Activated T-cell treated with anti-CD3 and anti-CD28 coated beads, Interleukin-2, amount 50 U/mL, for 72 hours (primary cell): Measurements from ENCODE around the gene SLC7A9. TPM values are rescaled to one million over a fixed set of nuclear protein-coding genes. Genes with fewer than 3 reads are reported as not detected.

Experiments used
- ATAC-seq, 2 donors: fragments of 150-1000 bp; cut with Tn5 transposase; replicated peaks in 1 of 2; 2 replicates each; pipeline ENCODE4 v1.10.0; 2021; ENCODE audit warnings: moderate library complexity in 2 of 2, mild to moderate bottlenecking in 1 of 2
- DNase-seq, 2 donors: peaks; one replicate each; pipeline ENCODE4 v3.0.0; 2021 to 2022; ENCODE audit warnings: mixed read lengths in 1 of 2
- H3K27ac Mint-ChIP-seq: one replicate; pipeline ENCODE4 v1.8.0; 2022; ENCODE audit warnings: mild to moderate bottlenecking, moderate library complexity, mixed read lengths
- H3K27me3 Mint-ChIP-seq: one replicate; pipeline ENCODE4 v1.8.0; 2022; ENCODE audit warnings: low read depth, mixed read lengths
- H3K36me3 Mint-ChIP-seq, 2 donors: one replicate each; pipeline ENCODE4 v1.8.0; 2022; ENCODE audit warnings: mixed read lengths in 2 of 2, mild to moderate bottlenecking in 1 of 2; ENCODE audit not compliant: insufficient read depth in 2 of 2
- H3K4me1 Mint-ChIP-seq: one replicate; pipeline ENCODE4 v1.8.0; 2022; ENCODE audit warnings: low read depth, mixed read lengths
- H3K4me3 Mint-ChIP-seq, 2 donors: one replicate each; pipeline ENCODE4 v1.8.0; 2022; ENCODE audit warnings: mild to moderate bottlenecking in 2 of 2, mixed read lengths in 2 of 2, moderate library complexity in 2 of 2
- H3K9me3 Mint-ChIP-seq, 2 donors: one replicate each; pipeline ENCODE4 v1.8.0; 2022; ENCODE audit warnings: mixed read lengths in 2 of 2
- total RNA-seq, 2 donors: library from RNA; stranded (reverse); gene quantifications; one replicate each; pipeline ENCODE4 v1.2.3, GENCODE V29; 2022

Gene SLC7A9
- total RNA-seq, 2 donors from 2014 or later, result 0.28 TPM; not detected in 1

DNA sequence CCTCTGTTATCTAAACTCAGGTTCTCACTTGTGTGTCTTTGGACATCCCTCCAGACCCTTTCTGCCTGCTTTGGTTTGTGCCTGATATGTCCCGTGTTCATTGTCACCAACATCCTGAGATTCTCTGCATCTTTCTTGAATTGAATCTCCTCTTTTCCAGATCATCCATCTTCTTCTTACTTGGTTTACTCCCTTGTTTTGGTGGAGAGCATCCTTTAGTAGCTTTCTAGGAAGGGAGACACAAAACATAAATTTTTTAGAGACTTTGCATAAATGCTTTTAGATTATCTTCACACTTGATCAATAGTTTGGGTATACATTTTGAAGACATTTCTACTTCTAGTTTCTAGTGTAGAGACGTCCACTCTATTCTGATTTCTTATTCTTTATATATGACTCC lies 88.3 kb downstream of the SLC7A9 start:
- no peak overlapping the region for H3K27ac Mint-ChIP-seq
- no peak for ATAC-seq
- peaks cover 13 to 14% of the 10 kb centered on the region in 2 donors for H3K9me3 Mint-ChIP-seq
- DNase-seq, result no peak
- H3K36me3 Mint-ChIP-seq, result peaks cover 11 to 12% of the 10 kb centered on the region in 2 donors
- H3K4me3 Mint-ChIP-seq, result no peak overlapping the region
- no peaks in the 10 kb centered on the region for H3K4me1 Mint-ChIP-seq
- no peaks in the 10 kb centered on the region for H3K27me3 Mint-ChIP-seq

Other genes with a start within 250 kb of the SLC7A9 start
- gene ANKRD27, start 194.6 kb downstream of the SLC7A9 start, total RNA-seq, result 10 to 100 TPM; 34.5 to 43.3 TPM
- under 1 TPM; 0.14 to 0.31 TPM for gene RGS9BP, start 193.9 kb downstream of the SLC7A9 start, total RNA-seq
- gene NUDT19, start 177.9 kb downstream of the SLC7A9 start, total RNA-seq, result 10 to 100 TPM; 26.1 to 28.0 TPM
- 1 to 10 TPM in 1 of 2 donors, under 1 TPM in 1; 0.91 to 2.0 TPM for gene TDRD12, start 150.0 kb downstream of the SLC7A9 start, total RNA-seq
- 10 to 100 TPM; 21.6 to 22.9 TPM for gene CEP89, start 102.2 kb upstream of the SLC7A9 start, total RNA-seq
- gene FAAP24, start 102.5 kb upstream of the SLC7A9 start, total RNA-seq, result 10 to 100 TPM in 1 of 2 donors, 1 to 10 TPM in 1; 9.9 to 15.3 TPM
- gene RHPN2, start 195.1 kb upstream of the SLC7A9 start, total RNA-seq, result 1 to 10 TPM in 1 of 2 donors, under 1 TPM in 1; 0.95 to 1.5 TPM
- 10 to 100 TPM; 11.6 to 18.9 TPM for gene GPATCH1, start 211.4 kb upstream of the SLC7A9 start, total RNA-seq